Kidney glomerular epithelial cell (primary cell): ENCODE measurements around the gene DOCK1.
A peak's percentile ranks its signal among the peaks of the same experiment; 100 is the strongest.
"Not testable (repeated sequence)": the region's sequence is repeated elsewhere in the genome, so short reads cannot be mapped to it uniquely, and the experiment has no call there.

Experiments used
- DNase-seq: peaks from one replicate; lab custom pipeline; 2025; lab: John Stamatoyannopoulos, UW

The DOCK1 gene

DNA sequence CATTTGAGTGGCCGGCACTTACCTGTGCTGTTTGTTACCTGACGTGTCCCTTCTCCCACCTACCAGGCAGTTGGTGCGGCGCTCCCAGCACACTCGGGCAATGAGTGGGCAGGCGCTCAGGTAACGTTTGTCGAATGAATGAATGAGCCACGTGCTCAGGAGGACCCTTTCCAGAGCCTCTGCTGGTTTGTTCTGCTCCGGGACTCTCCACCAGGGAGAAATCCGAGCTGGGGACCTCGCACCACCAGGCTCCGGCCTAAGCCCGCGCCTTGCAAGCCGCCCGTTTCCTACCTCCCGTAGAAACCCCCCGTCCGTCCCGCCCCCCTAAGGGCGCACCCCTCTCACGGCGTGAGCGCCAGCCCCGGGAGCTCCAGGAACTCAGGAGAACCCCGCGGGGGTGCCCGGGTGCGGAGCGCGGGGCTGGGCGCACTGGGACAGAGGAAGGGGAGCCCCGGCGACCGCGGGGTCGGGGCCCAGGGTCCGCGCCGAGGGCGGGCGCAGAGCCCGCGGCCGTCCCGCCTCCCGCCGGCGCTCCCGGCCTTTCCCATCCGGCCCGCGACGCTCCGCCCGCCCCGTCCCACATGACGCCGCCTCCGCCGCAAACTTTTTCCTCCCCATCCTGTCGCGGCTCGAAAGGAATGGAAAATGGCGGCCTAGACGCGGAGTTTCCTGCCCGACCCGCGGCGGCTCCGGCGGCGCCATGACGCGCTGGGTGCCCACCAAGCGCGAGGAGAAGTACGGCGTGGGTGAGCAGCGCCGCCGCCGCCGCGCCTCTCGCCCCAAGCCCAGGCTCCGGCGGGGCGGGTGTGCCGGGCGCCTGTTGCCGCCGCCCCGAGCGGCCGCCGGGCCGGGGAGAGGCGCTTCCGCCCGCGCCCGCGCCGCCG lies at the start of gene DOCK1:
Gene DOCK1, plus strand, starts transcription at position 611 of the 884 bp plus-strand sequence. Its CDS starts 90 bp downstream, at position 701.
- DNase-seq = peak; percentile 52

DNA sequence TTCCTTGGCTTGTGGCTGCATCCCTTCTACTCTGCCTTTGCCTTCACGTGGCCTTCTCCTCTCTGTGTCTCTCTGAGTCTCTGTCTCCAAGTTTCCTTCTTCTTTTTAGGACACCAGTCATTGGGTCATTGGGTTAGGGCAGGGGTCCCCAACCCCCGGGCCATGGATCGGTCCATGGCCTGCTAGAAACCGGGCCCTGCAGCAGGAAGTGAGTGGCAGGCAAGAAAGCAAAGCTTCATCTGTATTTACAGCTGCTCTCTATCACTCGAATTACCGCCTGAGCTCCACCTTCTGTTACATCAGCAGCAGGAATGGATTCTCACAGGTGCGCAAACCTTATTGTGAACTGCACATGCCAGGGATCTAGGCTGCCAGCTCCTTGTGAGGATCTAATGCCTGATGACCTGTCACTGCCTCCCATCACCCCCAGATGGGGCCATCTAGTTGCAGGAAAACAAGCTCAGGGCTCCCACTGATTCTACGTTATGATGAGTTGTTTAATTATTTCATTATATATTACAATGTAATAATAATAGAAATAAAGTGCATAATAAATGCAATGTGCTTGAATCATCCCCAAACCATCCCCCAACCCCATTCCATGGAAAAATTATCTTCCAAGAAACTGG lies 47.9 kb upstream of the DOCK1 start:
- no peak for DNase-seq

DNA sequence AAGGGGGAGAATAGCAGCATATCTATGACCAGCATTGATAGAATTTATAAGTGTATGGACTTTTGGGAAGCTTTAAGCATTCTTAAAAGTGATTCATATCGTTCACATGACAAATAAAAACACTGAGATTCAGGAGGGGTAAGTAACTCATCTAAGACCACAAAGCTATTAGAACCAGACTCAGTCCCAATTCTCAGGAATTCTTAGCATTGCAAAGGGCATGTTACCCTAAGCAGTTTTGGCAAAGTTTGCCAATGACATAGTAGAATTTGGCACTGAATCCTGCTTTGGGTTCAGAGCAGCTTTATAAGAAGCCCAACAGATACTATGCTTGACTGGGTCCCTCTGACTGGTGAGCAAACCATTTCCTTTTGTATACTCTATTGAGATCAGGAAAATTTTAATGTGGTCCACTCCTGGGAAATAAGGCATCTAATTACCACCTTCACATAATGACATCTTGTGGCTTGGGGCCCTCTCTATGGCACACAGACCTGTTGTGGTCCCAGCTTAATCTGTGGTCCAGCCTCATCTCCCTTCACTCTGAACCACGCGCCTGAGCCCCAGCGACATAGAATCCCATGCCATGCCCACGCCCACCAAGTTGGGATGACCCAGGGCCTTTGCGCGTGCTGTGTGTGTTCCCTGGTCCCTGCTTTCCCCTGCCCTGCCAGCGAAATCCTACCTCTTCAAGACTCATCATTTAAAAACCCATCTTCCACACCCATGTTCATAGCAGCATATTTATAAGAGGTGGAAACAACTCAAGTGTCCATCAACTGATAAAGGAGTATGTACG lies 37.5 kb upstream of the DOCK1 start:
- peak; percentile 64 for DNase-seq

DNA sequence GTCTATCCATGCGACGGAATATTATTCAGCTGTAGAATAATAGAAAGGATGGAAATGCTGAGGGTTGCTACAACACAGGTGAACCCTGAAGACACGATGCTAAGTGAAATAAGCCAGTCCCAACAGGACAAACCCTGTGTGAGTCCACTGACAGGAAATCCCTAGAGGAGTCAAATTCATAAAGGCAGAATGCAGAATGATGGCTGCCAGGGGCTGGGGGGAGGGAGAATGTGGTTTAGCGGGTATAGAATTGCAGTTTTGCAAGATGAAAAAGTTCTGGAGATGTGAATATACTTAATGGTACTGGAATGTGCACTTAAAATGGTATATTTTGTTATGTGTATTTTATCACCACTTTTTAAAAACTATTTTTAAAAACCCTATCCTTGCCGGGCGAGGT lies 36.9 kb upstream of the DOCK1 start:
- no peak for DNase-seq

DNA sequence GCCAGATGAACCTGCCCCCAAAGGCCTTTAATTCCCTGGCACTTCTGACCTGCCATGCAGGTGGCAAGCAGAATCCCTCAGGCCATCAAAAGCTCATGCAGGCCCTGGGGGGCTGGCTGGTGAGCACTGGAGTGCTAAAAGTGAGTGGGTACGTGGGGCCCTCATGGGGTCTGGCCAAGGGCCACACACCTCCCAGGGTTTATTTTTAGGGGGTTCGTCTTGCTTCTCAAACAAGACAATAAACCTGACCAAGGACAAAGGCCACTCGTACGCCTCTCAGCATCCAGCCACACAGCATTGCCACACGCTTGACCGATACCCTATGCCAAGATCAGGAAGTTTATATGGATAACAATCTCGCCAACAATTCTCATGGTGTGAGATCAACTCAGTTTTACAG lies 33.1 kb upstream of the DOCK1 start:
- DNase-seq = no peak

DNA sequence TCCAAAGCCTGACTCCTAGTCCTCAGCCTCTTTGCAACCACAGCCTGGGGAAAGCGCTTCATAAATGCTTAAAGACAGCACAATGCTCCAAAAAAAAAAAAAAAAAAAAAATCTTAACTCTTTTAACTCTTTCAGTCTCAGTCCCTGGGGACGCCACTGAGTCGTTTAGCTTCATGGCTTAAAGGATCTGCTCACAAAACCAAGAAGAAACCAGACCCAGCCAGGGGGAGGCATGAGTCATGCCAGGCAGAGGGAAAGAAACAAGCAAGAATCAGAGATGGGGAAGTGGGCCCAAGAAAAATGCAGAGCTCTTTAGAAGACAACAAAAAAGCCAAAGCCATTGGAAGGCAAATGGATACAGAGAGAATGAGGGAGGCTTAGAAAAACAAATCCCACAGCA lies 32.5 kb upstream of the DOCK1 start:
- no peak for DNase-seq

DNA sequence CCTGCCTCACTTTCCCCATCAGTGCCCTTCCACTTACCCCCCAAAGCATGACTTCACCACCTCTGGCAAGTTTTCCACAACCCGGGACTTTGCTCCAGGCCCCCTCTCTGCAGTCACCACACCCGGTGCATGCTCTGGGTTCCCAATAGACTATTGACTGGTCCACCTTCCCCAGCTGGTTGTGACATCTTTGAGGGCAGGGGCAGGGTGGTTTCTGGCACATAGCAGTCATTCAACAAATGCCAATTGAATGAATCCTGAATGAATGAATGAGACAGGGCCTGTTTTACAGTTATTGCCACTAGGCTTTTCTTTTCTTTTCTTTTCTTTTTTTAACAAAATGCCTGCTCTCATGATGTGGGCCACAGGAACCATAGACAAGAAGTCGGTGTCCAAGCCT lies 28.8 kb upstream of the DOCK1 start:
- DNase-seq = no peak

DNA sequence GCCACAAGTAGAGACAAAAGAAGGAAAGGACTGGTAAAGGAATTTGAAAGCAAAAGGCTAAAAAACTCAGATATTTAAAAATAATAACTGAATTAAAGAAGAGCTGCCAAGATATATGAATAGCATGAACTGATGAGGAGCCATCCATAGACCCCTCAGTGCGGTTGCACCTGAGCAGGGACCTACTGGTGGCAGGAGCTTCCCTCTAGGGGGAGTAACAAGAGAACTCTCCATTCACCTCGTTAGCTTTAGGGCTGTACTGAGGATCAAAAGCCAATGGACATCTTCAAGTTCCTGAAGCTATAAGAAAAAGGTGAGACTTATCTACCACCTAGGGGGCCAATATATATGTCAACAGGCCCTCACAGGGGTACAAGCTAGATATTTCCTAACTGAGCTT lies 27.8 kb upstream of the DOCK1 start:
- no peak for DNase-seq

DNA sequence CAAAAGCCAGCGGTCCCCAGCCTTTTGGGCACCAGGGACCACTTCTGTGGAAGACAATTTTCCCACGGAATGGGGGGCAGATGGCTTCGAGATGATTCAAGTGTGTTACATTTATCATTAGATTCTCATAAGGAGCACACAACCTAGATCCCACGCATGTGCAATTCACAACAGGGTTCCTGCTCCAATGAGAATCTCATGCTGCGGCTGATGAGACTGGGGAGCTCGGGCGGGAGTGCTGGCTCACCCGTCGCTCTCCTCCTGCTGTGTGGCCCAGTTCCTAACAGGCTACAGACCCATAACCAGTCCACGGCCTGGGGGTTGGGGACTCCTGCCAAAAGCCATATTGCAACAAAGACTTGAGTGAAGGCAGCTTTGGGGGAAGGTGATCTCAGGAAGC lies 26.6 kb upstream of the DOCK1 start:
- no peak for DNase-seq

DNA sequence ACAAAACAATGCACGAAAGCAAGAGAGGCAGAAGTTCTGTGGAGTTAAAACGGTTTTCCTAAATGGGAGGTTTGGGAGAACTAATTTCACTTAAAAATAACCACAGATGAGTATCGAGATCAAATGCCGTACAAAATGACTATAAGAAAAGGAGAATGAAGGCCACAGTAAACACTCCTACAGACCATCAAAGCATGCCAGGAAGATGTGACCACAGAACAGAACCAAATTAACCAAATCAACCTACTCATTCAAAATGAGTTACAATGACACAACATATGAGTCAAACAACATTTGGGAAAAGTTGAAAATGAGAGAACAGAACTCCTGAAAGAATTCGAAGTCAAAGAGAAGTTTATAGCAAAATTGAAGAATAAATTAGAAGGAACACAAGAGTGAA lies 24.3 kb upstream of the DOCK1 start:
- DNase-seq = no peak

DNA sequence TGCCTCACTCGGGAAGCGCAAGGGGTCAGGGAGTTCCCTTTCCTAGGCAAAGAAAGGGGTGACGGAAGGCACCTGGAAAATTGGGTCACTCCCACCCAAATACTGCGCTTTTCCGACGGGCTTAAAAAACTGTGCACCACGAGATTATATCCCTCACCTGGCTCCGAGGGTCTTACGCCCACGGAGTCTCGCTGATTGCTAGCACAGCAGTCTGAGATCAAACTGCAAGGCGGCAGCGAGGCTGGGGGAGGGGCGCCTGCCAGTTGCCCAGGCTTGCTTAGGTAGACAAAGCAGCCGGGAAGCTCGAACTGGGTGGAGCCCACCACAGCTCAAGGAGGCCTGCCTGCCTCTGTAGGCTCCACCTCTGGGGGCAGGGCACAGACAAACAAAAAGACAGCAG lies 23.2 kb upstream of the DOCK1 start:
- not testable (repeated sequence) for DNase-seq

DNA sequence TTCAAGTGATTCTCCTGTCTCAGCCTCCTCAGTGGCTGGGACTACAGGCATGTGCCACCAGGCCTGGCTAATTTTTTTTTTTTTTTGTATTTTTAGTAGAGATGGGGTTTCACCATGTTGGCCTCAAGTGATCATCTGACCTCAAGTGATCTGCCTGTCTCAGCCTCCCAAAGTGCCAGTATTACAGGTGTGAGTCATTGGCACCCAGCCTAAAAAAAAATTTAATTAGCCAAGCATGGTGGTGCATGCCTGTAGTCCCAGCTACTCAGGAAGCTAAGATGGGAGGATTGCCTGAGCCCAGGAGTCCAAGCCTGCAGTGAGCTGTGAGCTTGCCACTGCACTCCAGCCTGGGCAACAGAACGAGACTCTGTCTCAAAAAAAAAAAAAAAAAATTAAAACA lies 16.8 kb upstream of the DOCK1 start:
- not testable (repeated sequence) for DNase-seq

DNA sequence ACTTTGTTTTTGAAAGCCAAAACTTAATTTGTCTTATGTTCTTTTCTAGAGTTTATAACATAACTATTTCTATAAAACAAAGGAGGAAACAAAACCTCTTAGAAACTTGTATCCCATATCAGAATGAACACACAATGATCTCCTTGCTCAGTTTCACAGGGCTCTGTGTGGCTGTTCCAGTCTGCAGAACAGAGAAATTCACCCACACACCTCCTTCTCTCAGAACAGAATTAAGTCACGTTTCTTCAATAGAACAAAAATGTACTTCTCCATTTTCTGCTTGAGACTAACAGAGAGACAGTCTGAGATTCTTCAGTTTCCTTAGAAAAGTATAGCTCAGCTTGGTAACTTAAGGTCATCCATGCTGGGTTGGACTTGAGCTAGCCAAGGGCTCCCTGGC lies 15.8 kb upstream of the DOCK1 start:
- DNase-seq = no peak

DNA sequence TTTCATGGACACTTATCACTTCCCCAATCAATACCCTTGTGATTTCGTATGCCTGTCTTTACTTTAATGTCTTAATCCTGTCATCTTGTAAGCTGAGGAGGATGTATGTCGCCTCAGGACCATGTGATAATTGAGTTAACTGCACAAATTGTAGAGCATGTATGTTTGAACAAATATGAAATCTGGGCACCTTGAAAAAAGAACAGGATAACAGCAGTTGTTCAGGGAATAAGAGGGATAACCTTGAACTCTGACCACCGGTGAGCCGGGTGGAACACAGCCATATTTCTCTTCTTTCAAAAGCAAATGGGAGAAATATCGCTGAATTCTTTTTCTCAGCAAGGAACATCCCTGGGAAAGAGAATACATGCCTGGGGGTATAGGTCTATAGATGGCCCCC lies 14.4 kb upstream of the DOCK1 start:
- DNase-seq = not testable (repeated sequence)

DNA sequence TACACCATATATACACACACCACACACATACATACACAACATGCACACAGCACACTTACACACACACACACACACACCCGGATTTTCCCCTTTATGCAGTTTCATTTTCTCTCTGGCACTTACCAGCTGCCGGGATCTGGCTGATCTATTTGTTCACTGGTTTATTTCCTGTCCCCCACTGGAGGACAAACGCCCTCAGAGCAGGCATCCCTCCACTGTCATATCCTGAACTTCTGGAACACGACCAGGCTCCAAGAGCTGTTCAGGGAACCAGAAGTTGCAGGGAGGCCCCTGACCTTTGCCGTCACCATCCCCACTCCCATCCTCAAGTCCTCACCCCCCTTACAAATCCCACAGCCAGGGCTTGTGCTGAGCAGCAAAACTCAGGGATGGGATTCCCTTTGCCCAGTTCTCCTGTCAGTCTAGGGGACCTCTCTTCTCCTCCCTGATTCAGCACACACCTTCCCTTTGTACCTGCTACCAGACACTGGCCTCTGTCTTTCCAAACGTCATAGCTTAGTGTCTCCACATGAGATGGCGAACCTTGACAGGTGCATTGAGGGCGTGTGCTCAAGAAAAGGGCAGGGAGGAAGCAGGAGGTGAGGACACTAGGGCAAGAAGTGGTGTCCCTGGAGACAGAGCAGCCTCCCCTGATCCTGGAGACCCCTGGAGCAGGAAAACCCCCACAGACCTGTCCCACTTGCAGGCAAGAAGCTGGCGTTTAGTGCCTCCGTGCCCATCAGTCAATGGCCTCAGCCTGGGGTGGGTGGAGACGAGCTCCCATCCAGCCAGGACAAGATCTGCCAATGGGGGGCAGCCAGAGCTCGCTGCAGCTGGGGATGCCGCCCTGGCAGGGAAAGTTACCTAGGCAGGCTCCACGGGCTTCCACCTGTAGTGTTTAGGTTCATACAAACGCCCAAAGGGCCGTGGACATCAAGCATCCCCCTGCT lies 12.7 kb upstream of the DOCK1 start:
- DNase-seq = no peak

DNA sequence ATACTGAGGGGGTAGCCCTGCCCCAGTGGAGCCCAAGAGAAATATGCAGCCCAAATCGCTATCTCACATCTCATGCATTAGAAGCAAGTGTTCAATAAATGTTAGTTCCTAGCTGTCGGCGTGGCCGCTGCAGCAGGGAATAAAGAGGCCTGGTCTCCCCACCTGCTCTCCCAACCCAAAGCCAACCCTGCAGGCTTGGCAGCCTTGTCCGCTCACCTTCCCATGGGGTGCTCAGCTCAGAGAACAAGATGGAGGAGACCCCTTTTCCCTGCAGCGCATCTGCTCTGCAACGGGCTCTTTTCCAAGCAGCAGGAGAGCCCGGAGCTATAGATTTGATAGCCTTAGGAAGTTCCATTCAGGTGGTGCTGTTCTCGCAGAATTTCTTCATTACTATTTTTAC lies 12.0 kb upstream of the DOCK1 start:
- DNase-seq = no peak

DNA sequence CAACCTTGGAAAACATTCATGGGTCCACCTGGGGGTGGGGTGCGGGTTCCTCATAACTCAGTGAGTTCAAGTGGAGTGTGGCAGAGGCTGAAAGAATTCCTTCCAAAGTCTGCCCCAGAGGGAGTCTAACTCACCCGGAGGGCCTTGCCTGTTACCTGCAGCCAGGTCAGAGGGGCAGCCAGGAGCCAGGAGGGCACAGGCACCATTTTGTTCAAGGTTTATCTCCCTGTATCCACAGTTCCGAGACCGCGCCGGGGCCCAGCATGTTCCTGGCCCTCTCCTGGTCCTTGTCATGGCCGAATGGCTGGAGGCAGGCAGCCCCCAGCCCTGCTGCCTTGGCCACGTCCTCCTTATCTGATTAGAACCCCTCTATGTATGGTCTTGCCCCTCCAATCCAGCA lies 11.4 kb upstream of the DOCK1 start:
- no peak for DNase-seq

DNA sequence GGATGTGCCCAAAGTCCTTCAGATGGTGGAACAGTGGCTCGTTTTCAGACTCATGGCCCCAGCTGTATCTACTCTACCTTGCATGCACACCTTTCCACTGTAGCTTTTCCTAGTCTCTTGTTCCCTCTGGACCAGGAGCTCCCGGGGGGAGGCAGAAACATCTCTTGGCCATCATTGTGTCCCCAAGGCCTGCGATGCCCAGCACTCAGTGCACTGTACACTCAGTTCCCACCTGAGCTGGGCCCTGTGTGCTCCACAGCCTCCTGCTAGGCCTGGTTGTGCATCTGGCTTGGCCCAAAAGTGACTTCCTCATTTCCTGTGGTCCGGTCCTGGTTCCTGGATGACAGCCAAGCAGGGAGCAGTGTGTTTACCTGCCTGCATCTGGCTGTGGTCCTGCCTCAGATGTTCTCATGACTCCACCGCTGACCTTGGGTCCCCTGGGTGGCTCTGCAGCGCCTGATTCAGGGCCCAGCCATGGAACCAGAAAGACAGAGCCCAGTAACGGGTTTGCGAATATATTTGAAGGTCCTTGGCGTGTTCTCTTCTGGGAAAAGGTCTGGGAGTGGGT lies 9.9 kb upstream of the DOCK1 start:
- no peak for DNase-seq

DNA sequence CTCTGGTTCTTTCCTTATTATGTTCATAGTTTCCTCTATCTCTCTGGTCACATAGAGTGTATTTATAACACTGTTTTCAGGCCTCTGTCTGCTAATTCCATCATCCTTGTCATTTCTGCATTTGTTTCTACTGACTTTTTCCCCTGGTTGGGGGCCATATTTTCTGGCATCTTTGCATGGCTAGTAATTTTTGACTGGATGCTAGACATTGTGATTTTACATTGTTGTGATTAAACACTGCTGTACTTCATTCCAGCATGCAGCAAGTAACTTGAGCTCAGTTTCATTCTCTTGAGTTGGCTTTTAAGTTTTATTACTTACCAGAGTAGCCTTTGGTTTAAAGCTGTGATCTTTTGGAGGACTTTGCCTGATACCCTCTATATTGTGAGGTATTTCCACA lies 6.8 kb upstream of the DOCK1 start:
- no peak for DNase-seq

DNA sequence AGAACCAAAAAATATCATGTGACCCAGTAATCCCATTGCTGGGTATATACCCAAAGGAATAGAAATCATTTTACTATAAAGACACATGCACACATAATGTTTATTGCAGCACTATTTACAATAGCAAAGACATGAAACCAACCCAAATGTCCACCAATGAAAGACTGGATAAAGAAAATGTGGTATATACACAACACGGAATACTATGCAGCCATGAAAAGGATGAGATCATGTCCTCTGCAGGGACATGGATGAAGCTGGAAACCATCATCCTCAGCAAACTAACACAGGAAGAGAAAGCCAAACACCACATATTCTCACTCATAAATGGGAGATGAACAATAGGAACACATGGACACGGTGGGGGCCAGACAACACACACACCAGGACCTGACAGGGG lies 5.7 kb upstream of the DOCK1 start:
- DNase-seq = not testable (repeated sequence)

DNA sequence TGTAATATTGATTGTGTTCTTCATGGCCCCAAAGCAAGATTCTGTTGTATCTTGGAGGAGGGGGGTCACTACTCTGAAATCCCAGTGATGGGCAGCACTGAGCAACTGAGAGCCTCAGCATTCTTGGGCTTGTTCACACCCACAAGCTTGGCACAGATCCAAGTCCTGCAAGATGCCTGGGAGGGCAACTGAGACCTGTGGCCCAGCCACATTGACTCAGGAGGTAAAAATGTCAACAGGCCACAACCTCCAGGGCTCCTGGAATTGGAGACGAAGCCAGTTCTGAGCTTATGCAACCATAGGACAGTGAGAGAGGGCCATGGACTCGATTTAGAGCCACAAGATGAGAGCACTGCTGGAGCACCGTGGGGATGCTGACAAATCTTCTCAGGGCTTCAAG lies 3.1 kb upstream of the DOCK1 start:
- peak; percentile 33 for DNase-seq
